OCI-LY7 (cell line): ENCODE measurements around the gene TMEM127. TPM values are rescaled to one million over a fixed set of nuclear protein-coding genes. Genes with fewer than 3 reads are reported as not detected.

ENCODE experiments used
- BruUV-seq: library from RNA; stranded (reverse); fragments of 400-500 nt; replicated peaks from 2 replicates; lab custom pipeline; 2021; lab: Mats Ljungman, UMichigan
- CTCF ChIA-PET: fragments of 300-600 bp; sonication (Branson Sonifier 250); formaldehyde crosslinking; loops from one replicate; lab custom pipeline; 2022; ENCODE audit warnings: antibody characterized with exemption; ENCODE audit not compliant: unreplicated experiment; lab: Charles Lee
- POLR2A ChIA-PET: fragments of 300-600 bp; sonication (Branson Sonifier 250); formaldehyde crosslinking; loops from one replicate; lab custom pipeline; 2022; ENCODE audit warnings: antibody characterized with exemption; lab: Charles Lee
- DNase-seq: peaks from one replicate; pipeline ENCODE4 v3.0.0-alpha.2; 2015; ENCODE audit warnings: low spot score
- H2AFZ ChIP-seq: fragments of 200-600 bp; sonication (generic), shearing (Covaris generic); 2 replicates; pipeline ENCODE4 v1.6.1; 2014; ENCODE audit warnings: mild to moderate bottlenecking, antibody characterized with exemption, low read length, moderate library complexity
- H3K27ac ChIP-seq: fragments of 200-600 bp; sonication (generic); 2 replicates; pipeline ENCODE4 v1.5.1; 2014; ENCODE audit warnings: mixed run types, low read depth, mild to moderate bottlenecking, moderate library complexity, low read length, inconsistent platforms; ENCODE audit not compliant: poor library complexity, severe bottlenecking
- H3K36me3 ChIP-seq: fragments of 200-600 bp; sonication (generic); 2 replicates; pipeline ENCODE4 v1.6.1; 2014; ENCODE audit warnings: mild to moderate bottlenecking, antibody characterized with exemption, low read length, moderate library complexity, mixed read lengths; ENCODE audit not compliant: insufficient read depth
- H3K4me1 ChIP-seq: fragments of 200-600 bp; sonication (generic); 2 replicates; pipeline ENCODE4 v1.5.1; 2014; ENCODE audit warnings: mild to moderate bottlenecking, low read length; ENCODE audit not compliant: insufficient read depth, poor library complexity, severe bottlenecking
- H3K4me2 ChIP-seq: fragments of 200-600 bp; sonication (generic); 2 replicates; pipeline ENCODE4 v1.6.1; 2014; ENCODE audit warnings: mild to moderate bottlenecking, low read length
- H3K4me3 ChIP-seq: fragments of 200-600 bp; sonication (generic); 2 replicates; pipeline ENCODE4 v1.5.1; 2014; ENCODE audit warnings: mild to moderate bottlenecking, low read depth, low read length; ENCODE audit not compliant: poor library complexity, severe bottlenecking
- H3K79me2 ChIP-seq: fragments of 200-600 bp; sonication (generic); 2 replicates; pipeline ENCODE4 v1.6.1; 2016; ENCODE audit warnings: low read depth, mild to moderate bottlenecking, low read length, moderate library complexity, mixed read lengths; ENCODE audit not compliant: insufficient read depth
- H3K9me2 ChIP-seq: fragments of 200-600 bp; sonication (generic); 2 replicates; pipeline ENCODE4 v1.6.1; 2016; ENCODE audit warnings: mild to moderate bottlenecking, low read length, mixed read lengths; ENCODE audit not compliant: insufficient read depth
- H3K9me3 ChIP-seq: fragments of 200-600 bp; sonication (generic); 2 replicates; pipeline ENCODE4 v1.6.1; 2014; ENCODE audit warnings: mild to moderate bottlenecking, mixed run types, low read length, mixed read lengths
- H4K20me1 ChIP-seq: fragments of 200-600 bp; sonication (generic); 2 replicates; pipeline ENCODE4 v1.6.1; 2014; ENCODE audit warnings: mild to moderate bottlenecking, antibody characterized with exemption, low read length, moderate library complexity, mixed read lengths; ENCODE audit not compliant: insufficient read depth
- EZH2phosphoT487 ChIP-seq: fragments of 200-600 bp; sonication (generic); IDR thresholded peaks from 2 replicates; pipeline ENCODE4 v1.6.1; 2018; ENCODE audit warnings: low read depth, borderline replicate concordance, mild to moderate bottlenecking, mixed run types, antibody characterized with exemption, low read length, moderate library complexity, mixed read lengths
- intact Hi-C: fragments of 100-400 bp; cut with micrococcal nuclease; formaldehyde crosslinking; loops from one replicate; pipeline ENCODE4 v1.10.0; 2022; ENCODE audit not compliant: unreplicated experiment
- total RNA-seq, 2 experiments: library from RNA; depleted of rRNA in 1 of 2; stranded (reverse); fragments of >200 nt in 1 of 2; shearing (Covaris generic) in 1 of 2; gene quantifications; 2 replicates each; pipeline ENCODE4 v1.2.3, GENCODE V29; 2014 to 2022
- TF ChIP-seq, protein P1 (sequence below): fragments of 200-600 bp; sonication (generic); conservative IDR thresholded peaks from 2 replicates; pipeline ENCODE4 v1.5.1; 2014; ENCODE audit warnings: mild to moderate bottlenecking, antibody characterized with exemption, low read length, moderate library complexity, mixed read lengths

TMEM127 gene
- total RNA-seq, 2 experiments from 2014 or later = 12.1 to 20.4 TPM

DNA sequence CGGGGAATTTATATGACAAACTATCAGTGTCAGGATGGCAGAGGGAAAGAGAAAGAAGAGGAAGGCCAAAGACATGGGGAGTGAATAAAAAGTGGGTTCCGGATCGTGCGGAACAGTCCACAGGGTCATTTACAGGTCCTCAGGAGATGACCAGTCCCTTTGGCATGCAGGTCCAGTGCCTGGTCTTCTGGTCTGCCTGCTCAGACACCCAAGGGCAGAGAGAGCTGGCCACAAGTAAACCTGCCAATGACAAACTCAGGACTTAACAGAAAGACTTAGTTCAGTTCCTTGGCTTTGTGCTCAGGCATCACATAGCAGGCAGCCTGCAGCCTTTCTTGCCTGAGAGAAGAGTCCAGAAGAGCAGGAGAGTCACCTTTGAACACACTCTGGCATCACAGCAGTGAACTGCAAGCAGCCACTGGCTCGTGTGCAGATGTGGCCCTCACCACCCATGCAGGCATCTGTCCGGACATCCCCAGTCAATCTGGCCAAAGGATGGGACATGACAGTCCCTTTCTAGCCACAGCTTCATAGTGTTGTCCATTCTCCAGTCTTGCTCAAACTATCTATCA lies 14.0 kb downstream of the TMEM127 start:
- intact Hi-C loops = no loop called here
- H3K9me3 ChIP-seq = no peaks in the 10 kb centered on the region
- no peaks in the 10 kb centered on the region for H4K20me1 ChIP-seq
- H3K4me2 ChIP-seq = no peak overlapping the region
- DNase-seq = no peak
- CTCF ChIA-PET = no interaction called here
- no peak overlapping the region for H3K27ac ChIP-seq
- peaks cover 3% of the 10 kb centered on the region for H3K4me1 ChIP-seq
- BruUV-seq = TSS peak; percentile 33
- H3K4me3 ChIP-seq = no peak overlapping the region
- POLR2A ChIA-PET = no interaction called here
- no peak for TF ChIP-seq EZH2phosphoT487
- TF ChIP-seq, protein P1, sequence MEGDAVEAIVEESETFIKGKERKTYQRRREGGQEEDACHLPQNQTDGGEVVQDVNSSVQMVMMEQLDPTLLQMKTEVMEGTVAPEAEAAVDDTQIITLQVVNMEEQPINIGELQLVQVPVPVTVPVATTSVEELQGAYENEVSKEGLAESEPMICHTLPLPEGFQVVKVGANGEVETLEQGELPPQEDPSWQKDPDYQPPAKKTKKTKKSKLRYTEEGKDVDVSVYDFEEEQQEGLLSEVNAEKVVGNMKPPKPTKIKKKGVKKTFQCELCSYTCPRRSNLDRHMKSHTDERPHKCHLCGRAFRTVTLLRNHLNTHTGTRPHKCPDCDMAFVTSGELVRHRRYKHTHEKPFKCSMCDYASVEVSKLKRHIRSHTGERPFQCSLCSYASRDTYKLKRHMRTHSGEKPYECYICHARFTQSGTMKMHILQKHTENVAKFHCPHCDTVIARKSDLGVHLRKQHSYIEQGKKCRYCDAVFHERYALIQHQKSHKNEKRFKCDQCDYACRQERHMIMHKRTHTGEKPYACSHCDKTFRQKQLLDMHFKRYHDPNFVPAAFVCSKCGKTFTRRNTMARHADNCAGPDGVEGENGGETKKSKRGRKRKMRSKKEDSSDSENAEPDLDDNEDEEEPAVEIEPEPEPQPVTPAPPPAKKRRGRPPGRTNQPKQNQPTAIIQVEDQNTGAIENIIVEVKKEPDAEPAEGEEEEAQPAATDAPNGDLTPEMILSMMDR = no peak
- no peaks in the 10 kb centered on the region for H3K9me2 ChIP-seq
- peaks cover 59% of the 10 kb centered on the region for H3K36me3 ChIP-seq
- no peaks in the 10 kb centered on the region for H3K79me2 ChIP-seq
- no peak overlapping the region for H2AFZ ChIP-seq

DNA sequence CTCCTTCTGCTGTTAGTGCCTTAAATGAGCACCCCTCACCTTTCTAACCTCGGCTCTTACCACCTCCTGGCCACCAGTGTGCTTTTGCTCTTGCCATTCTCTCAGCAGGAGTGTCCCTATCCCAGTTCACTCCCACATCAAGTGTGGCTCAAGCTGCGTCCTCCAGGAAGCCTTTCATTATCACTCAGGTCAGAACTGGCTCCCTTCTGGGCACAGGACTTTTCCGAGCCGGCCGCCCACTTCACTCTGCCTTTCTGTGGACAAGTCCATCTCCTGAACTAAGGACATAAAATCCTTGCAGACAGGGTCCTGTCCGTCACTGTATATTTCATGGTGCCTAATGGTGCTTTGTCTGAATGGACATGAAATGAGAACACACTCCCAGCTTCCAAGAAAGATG lies 15.6 kb downstream of the TMEM127 start:
- Histone ChIP-seq H3K9me3 (no peaks in the 10 kb centered on the region), H2AFZ (no peak overlapping the region), H3K4me3 (no peak overlapping the region), H3K79me2 (no peaks in the 10 kb centered on the region), H3K4me1 (peaks cover 16% of the 10 kb centered on the region), H3K36me3 (peaks cover 49% of the 10 kb centered on the region), H4K20me1 (no peaks in the 10 kb centered on the region), H3K27ac (no peak overlapping the region), H3K9me2 (no peaks in the 10 kb centered on the region), H3K4me2 (no peak overlapping the region)
- POLR2A ChIA-PET = no interaction called here
- TF ChIP-seq, protein P1 = no peak
- no peak for TF ChIP-seq EZH2phosphoT487
- DNase-seq = no peak
- BruUV-seq = no TSS peak
- CTCF ChIA-PET = interaction anchor here (1.1 kb wide), 1 partner anchor 110 kb away, joined by 3 read pairs; no protein-coding TSS in a partner anchor
- intact Hi-C loops = no loop called here

DNA sequence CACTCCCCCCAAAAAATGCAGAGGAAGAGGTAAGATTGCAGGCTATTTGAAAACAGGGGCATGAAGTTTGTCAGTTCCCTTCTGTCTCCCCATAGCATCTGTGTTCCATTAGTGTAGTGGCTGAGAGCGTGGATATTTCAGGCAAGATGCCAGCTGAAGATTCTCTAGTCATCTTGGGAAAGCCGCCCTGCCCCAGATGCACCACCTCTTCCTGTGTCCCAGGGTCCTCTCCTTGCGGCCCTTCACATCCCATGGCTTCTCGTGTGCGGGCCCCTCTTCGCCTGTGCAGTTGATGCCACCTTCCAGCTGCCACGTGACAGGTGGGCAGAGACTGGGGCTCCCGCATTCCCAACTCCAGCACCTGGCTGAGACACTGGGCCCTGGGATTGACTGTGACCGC lies 16.1 kb downstream of the TMEM127 start:
- DNase-seq = no peak
- H3K27ac ChIP-seq = no peak overlapping the region
- H2AFZ ChIP-seq = no peak overlapping the region
- peaks cover 21% of the 10 kb centered on the region for H3K4me1 ChIP-seq
- H3K4me3 ChIP-seq = no peak overlapping the region
- no peak overlapping the region for H3K4me2 ChIP-seq
- POLR2A ChIA-PET = no interaction called here
- H3K36me3 ChIP-seq = peaks cover 46% of the 10 kb centered on the region
- no peaks in the 10 kb centered on the region for H4K20me1 ChIP-seq
- BruUV-seq = no TSS peak
- H3K9me3 ChIP-seq = no peaks in the 10 kb centered on the region
- no peaks in the 10 kb centered on the region for H3K79me2 ChIP-seq
- CTCF ChIA-PET = no interaction called here
- intact Hi-C loops = no loop called here
- TF ChIP-seq EZH2phosphoT487 = no peak
- TF ChIP-seq, protein P1 = no peak
- no peaks in the 10 kb centered on the region for H3K9me2 ChIP-seq
